Ishikawa (cell line): ENCODE data around the gene GRIK2.

Experiments
- CEBPB ChIP-seq: IDR thresholded peaks from 2 replicates; pipeline ENCODE4 v1.6.1; 2012
- CREB1 ChIP-seq: IDR thresholded peaks from 2 replicates; pipeline ENCODE4 v1.6.1; 2012; ENCODE audit warnings: low read depth
- EGR1 ChIP-seq: IDR thresholded peaks from 2 replicates; pipeline ENCODE4 v1.6.1; 2012
- EP300 ChIP-seq: IDR thresholded peaks from 2 replicates; pipeline ENCODE4 v1.6.1; 2012; ENCODE audit warnings: borderline replicate concordance
- FOXM1 ChIP-seq: IDR thresholded peaks from 2 replicates; pipeline ENCODE4 v1.6.1; 2012; ENCODE audit warnings: low read depth, borderline replicate concordance
- MAX ChIP-seq: IDR thresholded peaks from 2 replicates; pipeline ENCODE4 v1.6.1; 2012
- NFIC ChIP-seq: IDR thresholded peaks from 2 replicates; pipeline ENCODE4 v1.6.1; 2012
- RAD21 ChIP-seq: IDR thresholded peaks from 2 replicates; pipeline ENCODE4 v1.6.1; 2012; ENCODE audit warnings: low read depth
- REST ChIP-seq: IDR thresholded peaks from 2 replicates; pipeline ENCODE4 v1.6.1; 2012; ENCODE audit warnings: low read depth, mild to moderate bottlenecking
- TAF1 ChIP-seq: IDR thresholded peaks from 2 replicates; pipeline ENCODE4 v1.6.1; 2012; ENCODE audit warnings: low read depth, mild to moderate bottlenecking
- TCF12 ChIP-seq: IDR thresholded peaks from 2 replicates; pipeline ENCODE4 v1.6.1; 2012; ENCODE audit warnings: low read depth
- TEAD4 ChIP-seq: IDR thresholded peaks from 2 replicates; pipeline ENCODE4 v1.6.1; 2012
- USF1 ChIP-seq: IDR thresholded peaks from 2 replicates; pipeline ENCODE4 v1.6.1; 2012
- YY1 ChIP-seq: IDR thresholded peaks from 2 replicates; pipeline ENCODE4 v1.6.1; 2012; ENCODE audit warnings: low read depth
- ZBTB7A ChIP-seq: IDR thresholded peaks from 2 replicates; pipeline ENCODE4 v1.6.1; 2012; ENCODE audit warnings: low read depth

GRIK2 gene

DNA sequence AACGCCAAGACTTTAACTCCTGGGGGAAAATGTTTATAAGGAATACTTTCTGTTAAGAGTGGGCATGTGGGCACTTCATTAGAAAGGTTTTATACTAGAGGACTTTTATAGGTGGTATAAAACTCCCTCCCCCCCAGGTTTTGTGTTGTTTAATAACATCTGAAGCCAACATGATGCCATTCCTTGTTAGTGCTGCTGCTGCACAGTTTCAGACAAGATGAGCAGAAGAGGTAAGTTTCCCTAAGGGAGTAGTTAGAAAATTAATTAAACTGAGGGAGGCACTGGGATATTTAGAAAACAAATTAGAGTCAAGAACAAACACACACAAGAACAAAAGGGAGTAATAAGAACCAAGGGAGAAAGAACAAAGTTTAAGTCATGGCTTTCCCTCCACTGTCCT is 362.4 kb downstream of the GRIK2 start:
- TF ChIP-seq MAX (no peak), CEBPB (no peak), RAD21 (no peak), EGR1 (no peak), FOXM1 (no peak), USF1 (no peak), REST (no peak), EP300 (no peak), TEAD4 (no peak), YY1 (no peak)

GRCh38 chr6:101758368-101758767 is 364.9 kb downstream of the GRIK2 start:
- TF ChIP-seq CREB1 (no peak), CEBPB (no peak), USF1 (no peak), EP300 (no peak), TCF12 (no peak), REST (no peak), RAD21 (no peak), YY1 (no peak)

DNA sequence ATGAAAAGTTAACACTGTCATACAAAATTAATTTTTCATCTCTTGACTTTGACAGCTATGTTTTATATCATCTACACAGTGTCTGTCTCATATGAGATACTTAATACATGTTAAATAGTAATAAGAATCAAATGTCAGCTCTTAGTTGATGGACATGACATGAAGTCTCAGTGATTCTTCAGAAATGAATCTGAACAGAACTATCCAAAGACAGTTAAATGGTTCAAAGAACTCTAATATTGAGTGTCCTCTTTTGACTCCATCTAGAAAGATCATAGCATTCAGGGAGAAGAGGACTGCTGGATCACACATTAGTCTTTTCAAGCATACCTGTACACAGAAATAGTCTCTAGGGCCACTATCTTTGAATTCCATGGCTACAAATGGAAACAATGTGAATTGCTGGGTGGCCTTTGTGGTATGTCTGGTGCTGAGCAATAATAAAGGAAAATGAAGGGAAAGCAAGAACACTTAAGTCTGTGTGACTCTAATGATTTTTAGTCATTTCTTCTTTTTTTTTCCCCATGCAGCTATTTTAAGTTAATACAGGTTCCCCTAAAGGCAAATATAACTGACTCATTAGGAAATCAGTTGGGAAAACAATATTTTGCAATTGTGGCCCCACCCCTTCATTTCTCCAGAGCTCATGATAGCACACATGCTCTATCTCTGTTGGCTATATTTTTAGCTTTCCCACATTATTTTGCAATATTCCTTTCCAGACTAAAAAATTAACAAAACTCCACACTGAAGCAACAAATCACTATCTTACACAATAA is 367.5 kb downstream of the GRIK2 start:
- TF ChIP-seq TCF12, result no peak
- TF ChIP-seq CEBPB, result no peak
- no peak for TF ChIP-seq TAF1
- TF ChIP-seq YY1, result no peak
- no peak for TF ChIP-seq TEAD4
- no peak for TF ChIP-seq REST
- TF ChIP-seq CREB1, result no peak
- TF ChIP-seq NFIC, result no peak
- TF ChIP-seq FOXM1, result no peak
- no peak for TF ChIP-seq EP300
- no peak for TF ChIP-seq MAX
- no peak for TF ChIP-seq RAD21
- TF ChIP-seq USF1, result no peak
- no peak for TF ChIP-seq ZBTB7A
- no peak for TF ChIP-seq EGR1

GRCh38 chr6:101762851-101763250 is 369.3 kb downstream of the GRIK2 start:
- TF ChIP-seq REST (no peak), YY1 (no peak), MAX (no peak), CEBPB (no peak), RAD21 (no peak), TAF1 (no peak), TEAD4 (no peak), ZBTB7A (no peak)
